ENCODE results near the gene EDIL3. TPM values are rescaled to one million over a fixed set of nuclear protein-coding genes. Genes with fewer than 3 reads are reported as not detected.
"Not testable (repeated sequence)": the region's sequence is repeated elsewhere in the genome, so short reads cannot be mapped to it uniquely, and the experiment has no call there.

Gene EDIL3
- total and polyA plus RNA-seq, 10 of the 15 experiments (the other 5 are each of a cell fraction or from before 2014, with no cell fraction given): 0.01 to 0.62 (median 0.20) TPM

GRCh38 chr5:84028093-84028492, 356.6 kb downstream of the EDIL3 start:
- POLR2A ChIA-PET: no interaction called here
- DNase-seq (ENCODE audit: low read depth, low spot score) (no peak), ATAC-seq (no peak), FAIRE-seq (no peak)
- Histone ChIP-seq H3K9me3 (replicated peaks; ENCODE audit: control insufficient read depth, insufficient read depth, low read length) (no peaks in the 10 kb centered on the region), H2AFZ (ENCODE audit: control insufficient read depth, low read depth, low read length) (no peak overlapping the region), H3K79me2 (ENCODE audit: control insufficient read depth, insufficient read depth, low read length) (no peaks in the 10 kb centered on the region), H3K4me2 (ENCODE audit: control insufficient read depth, insufficient read depth) (no peak overlapping the region), H3K36me3 (ENCODE audit: control insufficient read depth in 2 of 2, insufficient read depth in 2 of 2, low read length in 1 of 2) (no peaks in the 10 kb centered on the region), H3K27me3 (replicated peaks in 1 of 2; ENCODE audit: control insufficient read depth in 2 of 2, insufficient read depth in 2 of 2, low read length in 1 of 2) (no peaks in the 10 kb centered on the region), H3K9ac (ENCODE audit: control insufficient read depth, insufficient read depth, low read length) (no peak overlapping the region), H3K27ac (ENCODE audit: control insufficient read depth, insufficient read depth) (no peak overlapping the region), H4K20me1 (ENCODE audit: control insufficient read depth, insufficient read depth) (no peaks in the 10 kb centered on the region), H3K4me3 (no peak overlapping the region), H3K4me1 (ENCODE audit: control insufficient read depth, insufficient read depth, low read length) (no peaks in the 10 kb centered on the region)
- no TSS peak for BruUV-seq (replicated peaks)
- RAD21 ChIA-PET (ENCODE audit: unreplicated experiment): no interaction called here
- CTCF ChIA-PET: no interaction called here
- TF ChIP-seq SIX5 (IDR thresholded peaks at IDR 0.05; ENCODE audit: low read depth, low read length, severe bottlenecking) (no peak), ZBTB11 (CRISPR knock-in tag; IDR thresholded peaks at IDR 0.05) (no peak)
- in situ Hi-C loops (cut with MboI): no loop called here
- intact Hi-C loops (cut with micrococcal nuclease; ENCODE audit: unreplicated experiment): no loop called here
- WGBS (ENCODE audit: insufficient coverage, insufficient replicate concordance, low lambda C conversion rate, missing lambda C conversion rate): 0% methylated on average over 4 of the region's 4 CpGs
- SMC1A ChIA-PET (ENCODE audit: uncharacterized antibody, unreplicated experiment): no interaction called here

- H3K27ac ChIP-seq (ENCODE audit: control insufficient read depth, insufficient read depth); H3K27me3 ChIP-seq (replicated peaks in 1 of 2; ENCODE audit: control insufficient read depth in 2 of 2, insufficient read depth in 2 of 2, low read length in 1 of 2); H3K9ac ChIP-seq (ENCODE audit: control insufficient read depth, insufficient read depth, low read length); POLR2A ChIA-PET; H3K4me2 ChIP-seq (ENCODE audit: control insufficient read depth, insufficient read depth); DNase-seq (ENCODE audit: low read depth, low spot score); SMC1A ChIA-PET (ENCODE audit: uncharacterized antibody, unreplicated experiment); FAIRE-seq; H3K79me2 ChIP-seq (ENCODE audit: control insufficient read depth, insufficient read depth, low read length); H2AFZ ChIP-seq (ENCODE audit: control insufficient read depth, low read depth, low read length); H3K4me3 ChIP-seq; H3K4me1 ChIP-seq (ENCODE audit: control insufficient read depth, insufficient read depth, low read length); H4K20me1 ChIP-seq (ENCODE audit: control insufficient read depth, insufficient read depth); intact Hi-C loops (cut with micrococcal nuclease; ENCODE audit: unreplicated experiment); ATAC-seq; BruUV-seq (replicated peaks); H3K36me3 ChIP-seq (ENCODE audit: control insufficient read depth in 2 of 2, insufficient read depth in 2 of 2, low read length in 1 of 2); H3K9me3 ChIP-seq (replicated peaks; ENCODE audit: control insufficient read depth, insufficient read depth, low read length); RAD21 ChIA-PET (ENCODE audit: unreplicated experiment); in situ Hi-C loops (cut with MboI); CTCF ChIA-PET: not testable (repeated sequence)
- 47% methylated on average over 2 of the region's 3 CpGs for WGBS (ENCODE audit: insufficient coverage, insufficient replicate concordance, low lambda C conversion rate, missing lambda C conversion rate)
Observed at GRCh38 chr5:84018521-84018920, 366.2 kb downstream of the EDIL3 start.
